ENCODE results near the gene TRIM72. TPM values are rescaled to one million over a fixed set of nuclear protein-coding genes. Genes with fewer than 3 reads are reported as not detected.

TRIM72 gene
- total RNA-seq, 6 experiments from 2014 or later, result 0.06 TPM; not detected in 5

DNA sequence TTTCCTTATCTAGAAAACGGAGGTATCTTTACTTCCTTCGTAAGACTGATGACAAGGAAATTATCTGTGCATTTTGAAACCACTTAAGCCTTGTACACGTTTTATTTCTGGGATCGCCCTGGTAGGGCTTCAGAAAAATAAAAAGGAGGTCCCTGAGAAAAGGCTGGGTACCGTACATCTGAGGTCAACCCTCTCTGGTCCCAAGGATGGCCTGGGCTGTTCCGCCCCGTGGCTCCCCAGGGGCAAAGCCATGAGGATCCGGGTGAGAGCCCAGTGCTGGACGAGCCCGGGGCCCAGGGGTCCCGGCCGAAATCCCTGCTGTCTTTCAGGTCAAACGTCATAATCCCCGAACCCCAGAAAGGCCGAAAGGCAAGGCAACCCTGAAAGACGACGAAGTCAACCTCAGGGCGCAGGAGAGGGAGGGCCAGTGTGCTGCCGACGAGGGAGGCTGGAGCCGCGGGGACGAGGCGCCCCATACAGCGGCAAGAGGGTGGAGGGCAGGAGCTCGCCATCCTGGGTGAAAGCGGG lies 34.6 kb upstream of the TRIM72 start:
- DNase-seq (no peak), ATAC-seq (peak in 1 of 4 donors; percentile 0)
- TF ChIP-seq POLR2A (IDR thresholded peaks at IDR 0.05), result no peak
- intact Hi-C loops (cut with DNase I), result no loop called here
- WGBS (ENCODE audit: insufficient coverage, low coverage, low lambda C conversion rate, missing lambda C conversion rate), result 2% methylated on average over 25 of the region's 27 CpGs
- H3K4me3 ChIP-seq, result peak overlapping the region; percentile 78 to 97 (median 79)
- H3K27me3 ChIP-seq, result no peaks in the 10 kb centered on the region
- H3K36me3 ChIP-seq, result peaks cover 3 to 21% (median 10%) of the 10 kb centered on the region in 4 donors
- no peaks in the 10 kb centered on the region for H3K9me3 ChIP-seq
- H3K27ac ChIP-seq, result peak overlapping the region; percentile 97 to 99 (median 97)
- H3K4me1 ChIP-seq, result peaks cover 0 to 19% (median 7%) of the 10 kb centered on the region in 4 donors

DNA sequence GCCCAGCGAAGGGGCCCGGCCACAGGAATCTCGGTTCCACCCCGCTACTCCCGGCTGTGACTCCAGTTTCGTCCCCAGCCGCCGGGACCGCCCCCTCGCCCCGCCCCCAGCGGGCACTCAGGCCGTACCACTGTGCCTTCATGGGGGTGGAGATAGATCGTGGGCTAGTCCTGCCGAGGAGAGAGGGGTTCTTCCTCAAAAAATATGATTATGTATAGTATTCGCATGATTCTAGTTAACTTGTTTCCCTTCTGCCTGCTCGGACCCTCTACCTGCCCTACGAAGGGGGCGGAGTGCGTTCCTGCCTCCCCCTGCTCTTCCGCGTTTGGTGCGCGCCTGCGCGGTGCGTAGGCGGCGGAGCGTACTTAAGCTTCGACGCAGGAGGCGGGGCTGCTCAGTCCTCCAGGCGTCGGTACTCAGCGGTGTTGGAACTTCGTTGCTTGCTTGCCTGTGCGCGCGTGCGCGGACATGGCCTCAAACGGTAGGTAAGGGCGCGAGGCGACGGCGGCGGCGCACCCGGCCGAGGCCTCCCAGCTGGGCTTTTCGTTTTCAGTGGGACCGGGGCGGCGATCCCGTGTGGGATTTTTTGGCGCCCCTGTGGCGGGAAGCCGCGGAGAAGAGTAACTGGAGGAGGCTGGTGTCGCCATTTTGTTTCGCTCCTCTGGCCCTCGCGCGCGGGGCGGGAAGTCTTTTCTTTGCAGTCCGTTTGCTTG lies 34.0 kb upstream of the TRIM72 start, which contains the start of gene FUS:
FUS (plus strand) TSS at position 393 of the 713 bp plus-strand sequence; CDS start at position 469, 76 bp downstream.
- no peaks in the 10 kb centered on the region for H3K9me3 ChIP-seq
- H3K27ac ChIP-seq, result peak within 1 kb of the TSS; percentile 97 to 99 (median 97)
- no CpG with 5 or more reads among the region's 69 CpGs for WGBS (ENCODE audit: insufficient coverage, low coverage, low lambda C conversion rate, missing lambda C conversion rate)
- intact Hi-C loops (cut with DNase I), result loop anchor here in 1 of 2 donors (10.0 kb wide), 1 partner anchor 275 kb away; the partner anchor contains the start of gene ARMC5
- peak within 1 kb of the TSS; percentile 78 to 97 (median 79) for H3K4me3 ChIP-seq
- ATAC-seq (peak; percentile 89 to 92 (median 90)), DNase-seq (peak; percentile 93 to 95 (median 93))
- H3K4me1 ChIP-seq, result peaks cover 0 to 19% (median 7%) of the 10 kb centered on the region in 4 donors
- H3K36me3 ChIP-seq, result peaks cover 3 to 27% (median 14%) of the 10 kb centered on the region in 4 donors
- H3K27me3 ChIP-seq, result no peaks in the 10 kb centered on the region
- TF ChIP-seq, protein P1, sequence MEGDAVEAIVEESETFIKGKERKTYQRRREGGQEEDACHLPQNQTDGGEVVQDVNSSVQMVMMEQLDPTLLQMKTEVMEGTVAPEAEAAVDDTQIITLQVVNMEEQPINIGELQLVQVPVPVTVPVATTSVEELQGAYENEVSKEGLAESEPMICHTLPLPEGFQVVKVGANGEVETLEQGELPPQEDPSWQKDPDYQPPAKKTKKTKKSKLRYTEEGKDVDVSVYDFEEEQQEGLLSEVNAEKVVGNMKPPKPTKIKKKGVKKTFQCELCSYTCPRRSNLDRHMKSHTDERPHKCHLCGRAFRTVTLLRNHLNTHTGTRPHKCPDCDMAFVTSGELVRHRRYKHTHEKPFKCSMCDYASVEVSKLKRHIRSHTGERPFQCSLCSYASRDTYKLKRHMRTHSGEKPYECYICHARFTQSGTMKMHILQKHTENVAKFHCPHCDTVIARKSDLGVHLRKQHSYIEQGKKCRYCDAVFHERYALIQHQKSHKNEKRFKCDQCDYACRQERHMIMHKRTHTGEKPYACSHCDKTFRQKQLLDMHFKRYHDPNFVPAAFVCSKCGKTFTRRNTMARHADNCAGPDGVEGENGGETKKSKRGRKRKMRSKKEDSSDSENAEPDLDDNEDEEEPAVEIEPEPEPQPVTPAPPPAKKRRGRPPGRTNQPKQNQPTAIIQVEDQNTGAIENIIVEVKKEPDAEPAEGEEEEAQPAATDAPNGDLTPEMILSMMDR (IDR thresholded peaks at IDR 0.05), result no peak
- TF ChIP-seq POLR2A (IDR thresholded peaks at IDR 0.05), result peak; percentile 97

DNA sequence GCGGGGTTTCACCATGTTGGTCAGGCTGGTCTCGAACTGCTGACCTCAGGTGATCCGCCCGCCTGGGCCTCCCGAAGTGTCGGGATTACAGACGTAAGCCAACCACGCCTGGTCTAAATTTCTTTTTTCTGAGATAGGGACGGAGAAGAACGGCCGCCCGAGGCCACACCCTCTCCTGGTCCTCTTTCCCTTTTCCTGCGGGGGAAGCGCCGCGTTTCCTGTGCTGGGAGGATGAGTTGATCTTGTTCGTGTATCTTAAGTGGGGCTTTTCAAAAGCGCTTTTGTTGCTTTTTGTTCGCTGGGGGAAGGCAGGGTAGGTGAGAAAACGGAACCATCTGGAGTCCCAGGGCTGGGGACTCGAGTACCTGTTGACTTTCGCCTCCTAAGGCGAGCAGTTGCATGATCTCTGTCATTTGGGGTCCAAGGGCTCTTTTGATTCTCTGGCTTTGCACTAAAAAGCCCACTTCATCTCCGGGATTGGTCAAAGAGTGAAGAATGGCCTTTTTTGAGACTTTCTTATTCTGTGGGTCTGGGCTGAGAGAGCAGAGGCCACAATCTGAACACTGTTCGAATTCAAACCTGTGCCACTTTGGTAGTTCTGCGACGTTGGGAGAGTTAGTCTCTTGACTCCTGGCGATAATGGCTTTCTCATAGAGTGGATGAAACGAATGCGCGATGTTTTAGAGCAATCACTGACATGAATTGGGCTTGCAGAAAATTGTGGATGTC lies 32.7 kb upstream of the TRIM72 start:
- Histone ChIP-seq H3K9me3 (no peaks in the 10 kb centered on the region), H3K27me3 (no peaks in the 10 kb centered on the region), H3K4me3 (peak overlapping the region; percentile 78 to 97 (median 79)), H3K36me3 (peaks cover 7 to 41% (median 23%) of the 10 kb centered on the region in 4 donors), H3K4me1 (peaks cover 0 to 19% (median 7%) of the 10 kb centered on the region in 4 donors), H3K27ac (peak overlapping the region; percentile 97 to 99 (median 97))
- 10% methylated on average over 28 of the region's 31 CpGs for WGBS (ENCODE audit: insufficient coverage, low coverage, low lambda C conversion rate, missing lambda C conversion rate)
- peak in 2 of 4 donors; percentile 4 to 10 for ATAC-seq
- peak in 2 of 3 donors; percentile 63 to 65 for DNase-seq
- intact Hi-C loops (cut with DNase I), result loop anchor here in 1 of 2 donors (10.0 kb wide), 1 partner anchor 274 kb away; the partner anchor contains the start of gene ARMC5
- TF ChIP-seq, protein P1 (IDR thresholded peaks at IDR 0.05), result no peak
- TF ChIP-seq POLR2A (IDR thresholded peaks at IDR 0.05), result no peak

DNA sequence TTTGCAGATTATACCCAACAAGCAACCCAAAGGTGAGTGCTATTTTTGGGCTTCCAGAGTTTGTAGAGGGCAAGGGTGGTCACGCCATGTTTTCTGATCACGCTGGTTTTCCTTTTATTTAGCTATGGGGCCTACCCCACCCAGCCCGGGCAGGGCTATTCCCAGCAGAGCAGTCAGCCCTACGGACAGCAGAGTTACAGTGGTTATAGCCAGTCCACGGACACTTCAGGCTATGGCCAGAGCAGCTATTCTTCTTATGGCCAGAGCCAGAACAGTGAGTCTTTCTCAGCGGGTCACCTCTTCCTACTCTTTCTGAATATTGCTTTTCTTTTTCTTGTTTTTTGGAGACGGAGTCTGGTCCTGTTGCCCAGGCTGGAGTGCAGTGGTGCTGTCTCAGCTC lies 31.5 kb upstream of the TRIM72 start:
- intact Hi-C loops (cut with DNase I), result loop anchor here in 1 of 2 donors (10.0 kb wide), 1 partner anchor 272 kb away; the partner anchor contains the start of gene ARMC5

More for the DNA sequence above, 31.5 kb upstream of the TRIM72 start:
- no peak for DNase-seq
- H3K27me3 ChIP-seq, result no peaks in the 10 kb centered on the region
- TF ChIP-seq, protein P1 (IDR thresholded peaks at IDR 0.05), result no peak
- TF ChIP-seq POLR2A (IDR thresholded peaks at IDR 0.05), result no peak
- H3K36me3 ChIP-seq, result peaks cover 14 to 52% (median 34%) of the 10 kb centered on the region in 4 donors
- H3K27ac ChIP-seq, result no peak overlapping the region
- 39% methylated on average over 6 of the region's 7 CpGs for WGBS (ENCODE audit: insufficient coverage, low coverage, low lambda C conversion rate, missing lambda C conversion rate)
- no peaks in the 10 kb centered on the region for H3K9me3 ChIP-seq
- no peak overlapping the region for H3K4me3 ChIP-seq
- ATAC-seq, result no peak
- H3K4me1 ChIP-seq, result peaks cover 0 to 19% (median 7%) of the 10 kb centered on the region in 4 donors
